ENCODE measurements around the gene ARAP2.

DNA sequence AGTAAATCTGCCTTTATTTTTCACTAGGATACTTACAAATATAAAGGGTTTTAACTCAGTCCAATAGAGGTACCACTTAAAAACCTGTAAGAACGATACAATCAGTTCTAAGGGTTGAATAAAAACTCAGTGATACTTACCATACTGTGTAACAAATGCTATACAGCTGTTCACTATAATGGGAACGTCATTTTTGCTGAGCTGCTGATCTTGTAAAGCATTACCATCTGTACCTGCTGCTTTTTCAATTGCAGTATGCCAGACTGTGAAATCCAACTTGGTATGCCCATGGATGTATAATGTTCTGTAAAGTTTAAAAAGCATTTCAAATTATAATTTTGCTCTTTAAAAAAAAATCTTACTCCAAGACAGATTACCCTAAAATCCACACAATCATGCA, 111.2 kb downstream of the ARAP2 start:
- TF ChIP-seq, protein P1, sequence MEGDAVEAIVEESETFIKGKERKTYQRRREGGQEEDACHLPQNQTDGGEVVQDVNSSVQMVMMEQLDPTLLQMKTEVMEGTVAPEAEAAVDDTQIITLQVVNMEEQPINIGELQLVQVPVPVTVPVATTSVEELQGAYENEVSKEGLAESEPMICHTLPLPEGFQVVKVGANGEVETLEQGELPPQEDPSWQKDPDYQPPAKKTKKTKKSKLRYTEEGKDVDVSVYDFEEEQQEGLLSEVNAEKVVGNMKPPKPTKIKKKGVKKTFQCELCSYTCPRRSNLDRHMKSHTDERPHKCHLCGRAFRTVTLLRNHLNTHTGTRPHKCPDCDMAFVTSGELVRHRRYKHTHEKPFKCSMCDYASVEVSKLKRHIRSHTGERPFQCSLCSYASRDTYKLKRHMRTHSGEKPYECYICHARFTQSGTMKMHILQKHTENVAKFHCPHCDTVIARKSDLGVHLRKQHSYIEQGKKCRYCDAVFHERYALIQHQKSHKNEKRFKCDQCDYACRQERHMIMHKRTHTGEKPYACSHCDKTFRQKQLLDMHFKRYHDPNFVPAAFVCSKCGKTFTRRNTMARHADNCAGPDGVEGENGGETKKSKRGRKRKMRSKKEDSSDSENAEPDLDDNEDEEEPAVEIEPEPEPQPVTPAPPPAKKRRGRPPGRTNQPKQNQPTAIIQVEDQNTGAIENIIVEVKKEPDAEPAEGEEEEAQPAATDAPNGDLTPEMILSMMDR (IDR thresholded peaks at IDR 0.05 in 2 of 3, conservative IDR thresholded peaks at IDR 0.05 in 1 of 3; ENCODE audit: borderline replicate concordance in 1 of 3, insufficient read depth in 1 of 3, low read depth in 2 of 3, low read length in 2 of 3) = no peak
- TF ChIP-seq, protein P2, sequence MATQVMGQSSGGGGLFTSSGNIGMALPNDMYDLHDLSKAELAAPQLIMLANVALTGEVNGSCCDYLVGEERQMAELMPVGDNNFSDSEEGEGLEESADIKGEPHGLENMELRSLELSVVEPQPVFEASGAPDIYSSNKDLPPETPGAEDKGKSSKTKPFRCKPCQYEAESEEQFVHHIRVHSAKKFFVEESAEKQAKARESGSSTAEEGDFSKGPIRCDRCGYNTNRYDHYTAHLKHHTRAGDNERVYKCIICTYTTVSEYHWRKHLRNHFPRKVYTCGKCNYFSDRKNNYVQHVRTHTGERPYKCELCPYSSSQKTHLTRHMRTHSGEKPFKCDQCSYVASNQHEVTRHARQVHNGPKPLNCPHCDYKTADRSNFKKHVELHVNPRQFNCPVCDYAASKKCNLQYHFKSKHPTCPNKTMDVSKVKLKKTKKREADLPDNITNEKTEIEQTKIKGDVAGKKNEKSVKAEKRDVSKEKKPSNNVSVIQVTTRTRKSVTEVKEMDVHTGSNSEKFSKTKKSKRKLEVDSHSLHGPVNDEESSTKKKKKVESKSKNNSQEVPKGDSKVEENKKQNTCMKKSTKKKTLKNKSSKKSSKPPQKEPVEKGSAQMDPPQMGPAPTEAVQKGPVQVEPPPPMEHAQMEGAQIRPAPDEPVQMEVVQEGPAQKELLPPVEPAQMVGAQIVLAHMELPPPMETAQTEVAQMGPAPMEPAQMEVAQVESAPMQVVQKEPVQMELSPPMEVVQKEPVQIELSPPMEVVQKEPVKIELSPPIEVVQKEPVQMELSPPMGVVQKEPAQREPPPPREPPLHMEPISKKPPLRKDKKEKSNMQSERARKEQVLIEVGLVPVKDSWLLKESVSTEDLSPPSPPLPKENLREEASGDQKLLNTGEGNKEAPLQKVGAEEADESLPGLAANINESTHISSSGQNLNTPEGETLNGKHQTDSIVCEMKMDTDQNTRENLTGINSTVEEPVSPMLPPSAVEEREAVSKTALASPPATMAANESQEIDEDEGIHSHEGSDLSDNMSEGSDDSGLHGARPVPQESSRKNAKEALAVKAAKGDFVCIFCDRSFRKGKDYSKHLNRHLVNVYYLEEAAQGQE (IDR thresholded peaks at IDR 0.05; ENCODE audit: low read depth) = no peak
- no peak for TF ChIP-seq JUND (IDR thresholded peaks at IDR 0.05)

Data from HCT116 (cell line).